ENCODE results near the gene HSD17B8.

HSD17B8 gene

GRCh38 chr6:33248932-33249731, 44.7 kb downstream of the HSD17B8 start:
- peak; percentile 96 for DNase-seq (ENCODE audit: low read depth, low spot score)
- H3K9ac ChIP-seq (ENCODE audit: insufficient read length), result peak overlapping the region; percentile 93
- peak overlapping the region; percentile 93 for H3K27ac ChIP-seq
- H3K9me3 ChIP-seq (ENCODE audit: low read depth, low read length), result no peaks in the 10 kb centered on the region
- TF ChIP-seq FOXP2 (optimal IDR thresholded peaks at IDR 0.05; ENCODE audit: control extremely low read depth, extremely low read length, insufficient read depth) (no peak), POLR2AphosphoS5 (IDR thresholded peaks at IDR 0.05; ENCODE audit: borderline replicate concordance, low read depth, low read length) (peak; percentile 89), EZH2 (IDR thresholded peaks at IDR 0.05) (no peak)
- H3K4me3 ChIP-seq, result peak overlapping the region; percentile 87
- peaks cover 5% of the 10 kb centered on the region; the same call in 1 of the 2 replicates for H3K36me3 ChIP-seq (ENCODE audit: insufficient read depth, low read length)

- H3K27ac ChIP-seq, result peak overlapping the region; percentile 91
- H3K36me3 ChIP-seq (ENCODE audit: insufficient read depth, low read length), result peaks cover 5% of the 10 kb centered on the region; the same call in 1 of the 2 replicates
- no peak for DNase-seq (ENCODE audit: low read depth, low spot score)
- H3K9ac ChIP-seq (ENCODE audit: insufficient read length), result peak overlapping the region; percentile 93
- H3K4me3 ChIP-seq, result peak overlapping the region; percentile 87
- TF ChIP-seq EZH2 (IDR thresholded peaks at IDR 0.05) (no peak), FOXP2 (optimal IDR thresholded peaks at IDR 0.05; ENCODE audit: control extremely low read depth, extremely low read length, insufficient read depth) (no peak), POLR2AphosphoS5 (IDR thresholded peaks at IDR 0.05; ENCODE audit: borderline replicate concordance, low read depth, low read length) (no peak)
- no peaks in the 10 kb centered on the region for H3K9me3 ChIP-seq (ENCODE audit: low read depth, low read length)
Measured at GRCh38 chr6:33249732-33250630, 45.5 kb downstream of the HSD17B8 start.

DNA sequence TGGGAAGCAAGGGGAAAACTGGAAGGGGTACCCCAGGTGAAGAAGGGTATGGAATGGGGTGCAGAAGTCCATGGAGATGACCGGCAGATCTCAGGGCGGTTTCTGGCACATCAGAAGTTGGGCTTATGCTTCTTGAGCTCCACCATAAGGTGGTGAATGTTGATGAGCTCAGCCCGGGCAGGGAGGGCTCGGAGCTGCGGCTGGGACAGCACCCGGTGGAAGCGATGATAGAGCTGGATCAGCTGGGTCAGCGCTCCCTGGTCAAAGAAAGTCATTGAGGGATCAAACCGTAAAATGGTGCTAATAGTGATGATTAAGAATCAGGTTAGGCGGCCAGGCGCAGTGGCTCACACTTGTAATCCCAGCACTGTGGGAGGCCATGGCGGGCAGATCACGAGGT, 46.3 kb downstream of the HSD17B8 start:
- Histone ChIP-seq H3K9ac (ENCODE audit: insufficient read length) (no peak overlapping the region), H3K36me3 (ENCODE audit: insufficient read depth, low read length) (peaks cover 5% of the 10 kb centered on the region; the same call in 1 of the 2 replicates), H3K9me3 (ENCODE audit: low read depth, low read length) (no peaks in the 10 kb centered on the region), H3K4me3 (no peak overlapping the region), H3K27ac (no peak overlapping the region)
- DNase-seq (ENCODE audit: low read depth, low spot score), result no peak
- no peak for TF ChIP-seq POLR2AphosphoS5 (IDR thresholded peaks at IDR 0.05; ENCODE audit: borderline replicate concordance, low read depth, low read length)
- TF ChIP-seq FOXP2 (optimal IDR thresholded peaks at IDR 0.05; ENCODE audit: control extremely low read depth, extremely low read length, insufficient read depth), result no peak

- Histone ChIP-seq H3K9ac (ENCODE audit: insufficient read length) (no peak overlapping the region), H3K27ac (no peak overlapping the region), H3K4me3 (no peak overlapping the region), H3K36me3 (ENCODE audit: insufficient read depth, low read length) (peaks cover 5% of the 10 kb centered on the region; the same call in 1 of the 2 replicates), H3K9me3 (ENCODE audit: low read depth, low read length) (no peaks in the 10 kb centered on the region)
- no peak for DNase-seq (ENCODE audit: low read depth, low spot score)
- TF ChIP-seq FOXP2 (optimal IDR thresholded peaks at IDR 0.05; ENCODE audit: control extremely low read depth, extremely low read length, insufficient read depth) (no peak), EZH2 (IDR thresholded peaks at IDR 0.05) (no peak), POLR2AphosphoS5 (IDR thresholded peaks at IDR 0.05; ENCODE audit: borderline replicate concordance, low read depth, low read length) (no peak)
Measured at GRCh38 chr6:33251395-33252012, 47.0 kb downstream of the HSD17B8 start.

DNA sequence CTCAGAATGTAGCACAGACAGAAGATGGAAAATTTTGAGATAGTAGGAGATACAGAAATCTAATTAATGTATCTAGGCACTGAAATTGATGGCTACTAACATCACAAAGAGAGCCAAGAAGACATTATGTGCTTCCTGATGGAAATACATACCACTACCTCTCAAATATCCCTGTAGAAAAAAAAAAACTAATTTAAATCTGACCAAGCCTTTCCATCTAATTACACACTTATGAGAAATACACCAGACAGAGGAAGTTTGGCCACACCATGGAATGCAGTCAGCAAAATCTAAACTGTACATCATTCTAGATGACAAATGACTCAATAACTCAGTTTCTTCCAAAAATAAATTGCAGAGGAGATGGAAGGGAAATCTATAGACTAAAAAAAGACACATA, 48.3 kb downstream of the HSD17B8 start:
- H3K4me3 ChIP-seq, result no peak overlapping the region
- H3K36me3 ChIP-seq (ENCODE audit: insufficient read depth, low read length), result peaks cover 8% of the 10 kb centered on the region; the same call in 1 of the 2 replicates
- H3K9me3 ChIP-seq (ENCODE audit: low read depth, low read length), result no peaks in the 10 kb centered on the region
- no peak for DNase-seq (ENCODE audit: low read depth, low spot score)
- no peak overlapping the region for H3K9ac ChIP-seq (ENCODE audit: insufficient read length)
- H3K27ac ChIP-seq, result no peak overlapping the region
- TF ChIP-seq EZH2 (IDR thresholded peaks at IDR 0.05), result no peak

- DNase-seq (ENCODE audit: low read depth, low spot score), result no peak
- TF ChIP-seq POLR2AphosphoS5 (IDR thresholded peaks at IDR 0.05; ENCODE audit: borderline replicate concordance, low read depth, low read length) (no peak), EZH2 (IDR thresholded peaks at IDR 0.05) (no peak)
- peaks cover 8% of the 10 kb centered on the region; the same call in 1 of the 2 replicates for H3K36me3 ChIP-seq (ENCODE audit: insufficient read depth, low read length)
Measured at GRCh38 chr6:33254591-33254990, 50.1 kb downstream of the HSD17B8 start.

More at GRCh38 chr6:33254591-33254990, 50.1 kb downstream of the HSD17B8 start:
- Histone ChIP-seq H3K9me3 (ENCODE audit: low read depth, low read length) (no peaks in the 10 kb centered on the region), H3K9ac (ENCODE audit: insufficient read length) (no peak overlapping the region), H3K4me3 (no peak overlapping the region), H3K27ac (no peak overlapping the region)

Data from SK-N-MC (cell line).